HepG2 (cell line): ENCODE results near the gene CDV3. TPM values are rescaled to one million over a fixed set of nuclear protein-coding genes. Genes with fewer than 3 reads are reported as not detected.
A peak's percentile ranks its signal among the peaks of the same experiment; 100 is the strongest.

Source experiments
- FOXK1 ChIP-seq: sonication (generic); formaldehyde crosslinking; IDR thresholded peaks from 2 replicates; pipeline ENCODE4 v1.4.0; 2020; ENCODE audit warnings: low read depth, missing genetic modification reagents, borderline replicate concordance
- HMGXB3 ChIP-seq: sonication (generic); formaldehyde crosslinking; IDR thresholded peaks from 2 replicates; pipeline ENCODE4 v1.4.0; 2020; ENCODE audit warnings: missing genetic modification reagents, borderline replicate concordance
- IRF2 ChIP-seq: IDR thresholded peaks from 2 replicates; pipeline ENCODE4 v1.6.1; 2018; ENCODE audit warnings: missing genetic modification reagents, missing compliant biosample characterization
- KLF6 ChIP-seq: IDR thresholded peaks from 2 replicates; pipeline ENCODE4 v1.8.0; 2016; ENCODE audit warnings: missing biosample characterization, missing genetic modification reagents
- MEIS1 ChIP-seq: sonication (generic); formaldehyde crosslinking; IDR thresholded peaks from 2 replicates; pipeline ENCODE4 v1.9.0; 2021; ENCODE audit warnings: mild to moderate bottlenecking, missing genetic modification reagents, moderate library complexity, borderline replicate concordance
- NFYB ChIP-seq: sonication (generic); formaldehyde crosslinking; IDR thresholded peaks from 2 replicates; pipeline ENCODE4 v1.4.0; 2020; ENCODE audit warnings: missing genetic modification reagents
- NFYC ChIP-seq: IDR thresholded peaks from 2 replicates; pipeline ENCODE4 v1.6.1; 2016; ENCODE audit warnings: missing genetic modification reagents, missing compliant biosample characterization
- NR2C2 ChIP-seq: sonication (generic); formaldehyde crosslinking; IDR thresholded peaks from 2 replicates; pipeline ENCODE4 v1.4.0; 2020; ENCODE audit warnings: missing genetic modification reagents, mild to moderate bottlenecking, moderate library complexity, borderline replicate concordance
- PITX1 ChIP-seq: sonication (generic); formaldehyde crosslinking; IDR thresholded peaks from 2 replicates; pipeline ENCODE4 v1.5.1; 2020; ENCODE audit warnings: mild to moderate bottlenecking, missing genetic modification reagents
- POLR2A ChIP-seq, 2 experiments: IDR thresholded peaks; 2 replicates each; pipeline ENCODE4 v1.6.1; 2011; ENCODE audit warnings: low read depth in 2 of 2, low read length in 2 of 2, mild to moderate bottlenecking in 1 of 2, moderate library complexity in 1 of 2; ENCODE audit not compliant: insufficient read depth in 1 of 2
- REPIN1 ChIP-seq: sonication (generic); formaldehyde crosslinking; IDR thresholded peaks from 2 replicates; pipeline ENCODE4 v1.8.0; 2022; ENCODE audit warnings: missing genetic modification reagents, low read depth, mild to moderate bottlenecking, borderline replicate concordance
- SAFB2 ChIP-seq: sonication (generic); formaldehyde crosslinking; IDR thresholded peaks from 2 replicates; pipeline ENCODE4 v1.5.1; 2020; ENCODE audit warnings: missing genetic modification reagents, low read depth, mild to moderate bottlenecking, borderline replicate concordance
- SIN3A ChIP-seq: IDR thresholded peaks from 2 replicates; pipeline ENCODE4 v1.6.1; 2011; ENCODE audit warnings: low read depth, mild to moderate bottlenecking, control low read depth, low read length, borderline replicate concordance
- SP1 ChIP-seq, 2 experiments: fragments of 450-650 bp in 1 of 2; sonication (generic) in 1 of 2; formaldehyde crosslinking in 1 of 2; IDR thresholded peaks; 2 replicates each; pipeline versions ENCODE4 v1.4.0 to v1.6.1; 2016 to 2020; ENCODE audit warnings: missing genetic modification reagents in 1 of 2
- YEATS2 ChIP-seq: sonication (generic); formaldehyde crosslinking; IDR thresholded peaks from 2 replicates; pipeline ENCODE4 v1.4.0; 2020; ENCODE audit warnings: missing genetic modification reagents, borderline replicate concordance
- YY1 ChIP-seq: IDR thresholded peaks from 2 replicates; pipeline ENCODE4 v1.6.1; 2011; ENCODE audit warnings: low read length, low read depth, moderate library complexity, mild to moderate bottlenecking; ENCODE audit not compliant: insufficient read depth, insufficient replicate concordance
- ZFX ChIP-seq: sonication (generic); formaldehyde crosslinking; IDR thresholded peaks from 2 replicates; pipeline ENCODE4 v1.4.0; 2020; ENCODE audit warnings: mild to moderate bottlenecking, low read depth, missing genetic modification reagents, moderate library complexity
- ZMYM4 ChIP-seq: sonication (generic); formaldehyde crosslinking; IDR thresholded peaks from 2 replicates; pipeline ENCODE4 v1.8.1; 2023; ENCODE audit warnings: mild to moderate bottlenecking, missing genetic modification reagents
- ZNF136 ChIP-seq: sonication (generic); formaldehyde crosslinking; IDR thresholded peaks from 2 replicates; pipeline ENCODE4 v1.8.1; 2022; ENCODE audit warnings: low read depth, mild to moderate bottlenecking, moderate library complexity, missing genetic modification reagents
- ZNF343 ChIP-seq: sonication (generic); formaldehyde crosslinking; IDR thresholded peaks from 2 replicates; pipeline ENCODE4 v1.4.0; 2020; ENCODE audit warnings: mild to moderate bottlenecking, missing genetic modification reagents
- ZNF350 ChIP-seq: sonication (generic); formaldehyde crosslinking; IDR thresholded peaks from 2 replicates; pipeline ENCODE4 v1.4.0; 2020; ENCODE audit warnings: mild to moderate bottlenecking, low read depth, missing genetic modification reagents, borderline replicate concordance
- ZNF367 ChIP-seq: sonication (generic); formaldehyde crosslinking; IDR thresholded peaks from 2 replicates; pipeline ENCODE4 v1.4.0; 2020; ENCODE audit warnings: missing genetic modification reagents, borderline replicate concordance
- ZNF598 ChIP-seq: sonication (generic); formaldehyde crosslinking; IDR thresholded peaks from 2 replicates; pipeline ENCODE4 v1.5.1; 2020; ENCODE audit warnings: mild to moderate bottlenecking, missing genetic modification reagents, borderline replicate concordance
- ZNF768 ChIP-seq: sonication (generic); formaldehyde crosslinking; IDR thresholded peaks from 2 replicates; pipeline ENCODE4 v1.4.0; 2020; ENCODE audit warnings: missing genetic modification reagents
- ZNF784 ChIP-seq: sonication (generic); formaldehyde crosslinking; IDR thresholded peaks from 2 replicates; pipeline ENCODE4 v1.5.1; 2020; ENCODE audit warnings: missing genetic modification reagents, mild to moderate bottlenecking, borderline replicate concordance
- ZSCAN25 ChIP-seq: sonication (generic); formaldehyde crosslinking; IDR thresholded peaks from 2 replicates; pipeline ENCODE4 v1.8.0; 2022; ENCODE audit warnings: mild to moderate bottlenecking, missing genetic modification reagents
- polyA plus RNA-seq, 8 experiments: library from polyadenylated mRNA; depleted of rRNA in 3 of 8; stranded (reverse) in 7 of 8; unstranded in 1 of 8; fragments of >200 nt; fragmentation: Illumina TruSeq in 4 of 8; extraction: Trizol in 4 of 8; gene quantifications; 2 replicates each; pipeline versions ENCODE4 v1.2.1 to v1.2.3, GENCODE V29; 2011 to 2016; ENCODE audit warnings: low read depth in 4 of 8, missing spikeins in 1 of 8, mixed read lengths in 1 of 8; ENCODE audit not compliant: insufficient read depth in 1 of 8
- total RNA-seq, 5 experiments: library from RNA; depleted of rRNA; stranded (reverse); fragments of >200 nt; fragmentation: Illumina TruSeq; extraction: Trizol; gene quantifications; 2 replicates each; pipeline ENCODE4 v1.2.3, GENCODE V29; 2016; ENCODE audit warnings: low read depth in 1 of 5

The CDV3 gene
- total and polyA plus RNA-seq, 2 of the 13 experiments (the other 11 are each of a cell fraction or from before 2014, with no cell fraction given) = 46.6 to 145 TPM

- peak; percentile 79; the same call in 1 of the 2 replicates for TF ChIP-seq HMGXB3 (CRISPR knock-in tag)
- 0 out of 2 replicates have a peak, but pooled peaks have one; percentile 36 for TF ChIP-seq ZNF136 (CRISPR knock-in tag)
- TF ChIP-seq FOXK1 (CRISPR knock-in tag) = peak; percentile 31; the same call in 1 of the 2 replicates
- peak; percentile 69; the same call in 1 of the 2 replicates for TF ChIP-seq ZNF350 (CRISPR knock-in tag)
- 0 out of 2 replicates have a peak, but pooled peaks have one; percentile 49 for TF ChIP-seq REPIN1 (CRISPR knock-in tag)
- peak; percentile 75 for TF ChIP-seq ZMYM4 (CRISPR knock-in tag)
- TF ChIP-seq ZNF367 (CRISPR knock-in tag) = no peak
- TF ChIP-seq KLF6 (CRISPR knock-in tag) = 0 out of 2 replicates have a peak, but pooled peaks have one; percentile 9
- TF ChIP-seq SAFB2 (CRISPR knock-in tag) = no peak
- peak; percentile 41; the same call in 1 of the 2 replicates for TF ChIP-seq ZNF343
- TF ChIP-seq ZSCAN25 (CRISPR knock-in tag) = peak; percentile 25; the same call in 1 of the 2 replicates
- peak; percentile 77 for TF ChIP-seq NFYC
- peak; percentile 55; the same call in 1 of the 2 replicates for TF ChIP-seq IRF2 (CRISPR knock-in tag)
- peak; percentile 71 for TF ChIP-seq NFYB (CRISPR knock-in tag)
- TF ChIP-seq SP1 (IDR thresholded peaks at IDR 0.05) = peak; percentile 45; the same call in 1 of the 2 replicates
- TF ChIP-seq SP1 (CRISPR knock-in tag; IDR thresholded peaks at IDR 0.05) = peak; percentile 63; the same call in 1 of the 2 replicates
- peak; percentile 54; the same call in 1 of the 2 replicates for TF ChIP-seq MEIS1
- no peak for TF ChIP-seq ZNF784
- peak; percentile 84 to 96 for TF ChIP-seq POLR2A (IDR thresholded peaks at IDR 0.05; ENCODE audit: insufficient read depth in 1 of 2, low read depth in 2 of 2, low read length in 2 of 2)
- peak; percentile 18 for TF ChIP-seq YY1
- peak; percentile 68; the same call in 1 of the 2 replicates for TF ChIP-seq SIN3A
- TF ChIP-seq YEATS2 (CRISPR knock-in tag) = 0 out of 2 replicates have a peak, but pooled peaks have one; percentile 30
- peak; percentile 61; the same call in 1 of the 2 replicates for TF ChIP-seq NR2C2 (CRISPR knock-in tag)
- TF ChIP-seq ZNF598 (CRISPR knock-in tag) = no peak
- peak; percentile 63 for TF ChIP-seq ZFX
- no peak for TF ChIP-seq ZNF768 (CRISPR knock-in tag)
- 0 out of 2 replicates have a peak, but pooled peaks have one; percentile 54 for TF ChIP-seq PITX1 (CRISPR knock-in tag)
Measured at GRCh38 chr3:133573054-133573628, 345 bp upstream of the CDV3 start (continued).
